ENCODE measurements around the gene TNFRSF13B.
"Not testable (repeated sequence)": the region's sequence is repeated elsewhere in the genome, so short reads cannot be mapped to it uniquely, and the experiment has no call there.

- TF ChIP-seq CTCF (IDR thresholded peaks at IDR 0.05); ZFX (IDR thresholded peaks at IDR 0.05; ENCODE audit: borderline replicate concordance): not testable (repeated sequence)
These were observed 10.9 kb downstream of the TNFRSF13B start for GRCh38 chr17:16961022-16961421.

Data from 22Rv1 (cell line).